NCI-H1092 (cell line): ENCODE results near the gene MYORG.

ENCODE experiments used
- DNase-seq: peaks from one replicate; lab custom pipeline; 2025; lab: John Stamatoyannopoulos, UW

MYORG gene

GRCh38 chr9:34384368-34385165 lies 7.9 kb upstream of the MYORG start:
- no peak for DNase-seq

- no peak for DNase-seq
These were observed 7.2 kb upstream of the MYORG start for GRCh38 chr9:34383904-34384303.

- no peak for DNase-seq
These were observed 6.2 kb upstream of the MYORG start for GRCh38 chr9:34382879-34383278.

GRCh38 chr9:34382054-34382453 lies 5.4 kb upstream of the MYORG start:
- no peak for DNase-seq

GRCh38 chr9:34381323-34381722 lies 4.6 kb upstream of the MYORG start:
- no peak for DNase-seq

- peak; percentile 39 for DNase-seq
These were observed 4.0 kb upstream of the MYORG start for GRCh38 chr9:34380511-34381315.

- DNase-seq = peak; percentile 15
These were observed 3.4 kb upstream of the MYORG start for GRCh38 chr9:34380034-34380510.

GRCh38 chr9:34379334-34380033 lies 2.8 kb upstream of the MYORG start:
- peak; percentile 73 for DNase-seq

- DNase-seq = no peak
These were observed 1.8 kb upstream of the MYORG start for GRCh38 chr9:34378376-34379060.

- no peak for DNase-seq
These were observed 677 bp upstream of the MYORG start for GRCh38 chr9:34377404-34377746.

GRCh38 chr9:34375901-34376595 lies 650 bp downstream of the MYORG start:
- DNase-seq = peak; percentile 31

GRCh38 chr9:34374905-34375552 lies 1.7 kb downstream of the MYORG start:
- no peak for DNase-seq

- DNase-seq = no peak
These were observed 2.4 kb downstream of the MYORG start for GRCh38 chr9:34374339-34374738.

- DNase-seq = no peak
These were observed 2.9 kb downstream of the MYORG start for GRCh38 chr9:34373749-34374148.

- no peak for DNase-seq
These were observed 4.2 kb downstream of the MYORG start for GRCh38 chr9:34372467-34373011.

GRCh38 chr9:34371886-34372466 lies 4.7 kb downstream of the MYORG start:
- DNase-seq = no peak

GRCh38 chr9:34370970-34371880 lies 5.5 kb downstream of the MYORG start:
- no peak for DNase-seq

- no peak for DNase-seq
These were observed 6.2 kb downstream of the MYORG start for GRCh38 chr9:34370335-34370969.

- no peak for DNase-seq
These were observed 7.1 kb downstream of the MYORG start for GRCh38 chr9:34369636-34370035.
